ENCODE data around the gene N4BP2.
A peak's percentile ranks its signal among the peaks of the same experiment; 100 is the strongest.

The N4BP2 gene

GRCh38 chr4:40194602-40195161 is 138.0 kb downstream of the N4BP2 start:
- DNase-seq, result peak in 1 of 2 experiments; percentile 20

GRCh38 chr4:40195182-40196177 is 138.8 kb downstream of the N4BP2 start:
- DNase-seq, result no peak

DNA sequence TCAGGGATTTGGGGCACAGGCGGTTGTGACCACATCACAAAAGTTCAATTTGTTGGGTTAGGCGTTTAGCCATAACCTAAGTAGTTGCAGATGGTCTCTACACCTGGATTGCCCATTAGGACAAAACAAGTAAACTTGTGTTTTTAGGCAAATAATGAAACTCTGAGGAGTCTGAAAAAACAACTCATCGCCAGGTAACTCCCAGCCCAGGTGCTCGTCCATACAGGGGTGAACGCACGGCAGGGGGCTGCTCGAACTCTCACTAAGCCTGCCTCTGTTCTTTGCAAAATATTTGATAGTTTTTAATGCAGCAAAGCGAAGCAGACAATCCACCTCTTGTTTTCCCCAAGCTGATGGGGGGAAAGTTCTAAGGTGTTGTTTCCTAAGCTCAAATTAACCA is 139.6 kb downstream of the N4BP2 start:
- no peak for DNase-seq

- DNase-seq, result peak; percentile 69 to 72
Measured at GRCh38 chr4:40196724-40197281, 140.2 kb downstream of the N4BP2 start, which contains the start of gene RHOH. Gene RHOH, plus strand, starts transcription at chr4:40197031. Its CDS starts 46,356 bp downstream, at chr4:40243387.

GRCh38 chr4:40197879-40198689 is 141.4 kb downstream of the N4BP2 start:
- DNase-seq, result peak in 1 of 2 experiments; percentile 21

DNA sequence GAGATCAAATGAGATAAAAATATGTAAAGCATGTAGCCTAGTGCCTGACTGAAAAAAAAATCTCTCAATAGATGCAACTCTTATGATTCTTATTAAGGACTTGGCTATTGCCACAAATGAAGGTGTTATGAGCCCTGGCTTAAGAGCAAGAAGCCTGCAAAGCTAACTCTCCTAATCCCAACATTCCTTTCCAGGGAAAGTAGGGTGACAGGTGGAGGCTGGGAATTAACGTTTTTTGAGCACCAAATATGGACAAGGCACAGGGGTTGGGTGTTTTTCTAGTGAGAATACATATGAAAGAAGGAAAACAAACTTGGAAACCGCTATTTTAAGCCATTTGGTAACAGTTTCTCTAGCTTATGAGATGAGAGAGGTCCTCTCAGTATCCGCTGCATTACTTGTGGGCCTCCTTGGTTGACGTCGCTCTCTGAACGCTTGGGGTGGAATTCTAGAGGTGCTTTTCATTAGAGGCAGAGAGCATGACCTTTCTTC is 142.6 kb downstream of the N4BP2 start:
- DNase-seq, result no peak

- DNase-seq, result peak; percentile 48 to 57
Measured at GRCh38 chr4:40199999-40200874, 143.6 kb downstream of the N4BP2 start.

GRCh38 chr4:40200875-40201801 is 144.5 kb downstream of the N4BP2 start:
- no peak for DNase-seq

DNA sequence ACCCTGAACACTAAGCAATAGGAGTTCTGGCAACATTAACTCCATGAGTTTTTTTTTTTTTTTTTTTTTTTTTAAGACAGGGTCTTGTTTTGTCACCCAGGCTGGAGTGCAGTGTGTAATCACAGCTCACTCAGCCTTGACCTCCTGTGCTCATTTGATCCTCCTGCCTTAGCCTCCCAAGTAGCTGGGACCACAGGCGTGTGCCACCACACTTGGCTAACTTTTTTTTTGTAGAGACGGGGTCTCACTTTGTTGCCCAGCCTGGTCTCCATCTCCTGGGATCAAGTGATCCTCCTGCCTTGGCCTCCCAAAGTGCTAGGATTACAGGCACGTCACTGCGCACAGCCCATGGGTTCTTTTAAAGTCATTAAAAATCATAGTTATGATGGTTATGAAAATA is 145.2 kb downstream of the N4BP2 start:
- no peak for DNase-seq

- DNase-seq, result no peak
Measured at GRCh38 chr4:40202474-40202873, 145.8 kb downstream of the N4BP2 start.

DNA sequence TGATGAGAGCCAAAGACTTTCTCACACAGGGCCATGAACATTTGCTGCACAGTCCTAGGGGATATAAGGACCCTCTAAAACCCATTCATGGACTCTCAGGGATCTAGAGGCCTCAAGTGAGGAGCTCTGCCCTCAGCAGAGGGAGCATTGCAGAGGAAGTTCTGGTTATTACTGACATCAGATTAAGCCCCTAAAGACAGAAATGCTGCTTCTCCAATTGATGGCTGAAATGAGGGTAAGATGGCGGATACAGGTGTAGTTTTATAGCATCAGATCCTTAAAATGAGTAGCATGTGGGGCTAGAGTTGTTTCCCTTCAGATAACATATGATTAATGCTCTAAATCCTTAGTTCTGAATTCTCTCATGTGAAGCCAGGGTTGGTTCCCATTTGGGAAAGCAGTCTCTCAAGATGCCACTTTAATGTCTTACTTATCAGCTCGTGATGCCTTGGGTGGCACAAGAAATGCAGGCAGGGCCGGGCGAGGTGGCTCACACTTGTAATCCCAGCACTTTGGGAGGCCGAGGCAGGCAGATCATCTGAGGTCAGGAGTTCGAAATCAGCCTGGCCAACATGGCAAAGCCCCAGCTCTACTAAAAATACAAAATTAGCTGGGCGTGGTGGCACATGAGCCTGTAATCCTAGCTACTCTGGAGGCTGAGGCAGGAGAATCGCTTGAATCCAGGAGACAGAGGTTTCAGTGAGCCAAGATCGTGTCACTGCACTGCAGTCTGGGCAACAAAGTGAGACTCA is 148.0 kb downstream of the N4BP2 start:
- no peak for DNase-seq

DNA sequence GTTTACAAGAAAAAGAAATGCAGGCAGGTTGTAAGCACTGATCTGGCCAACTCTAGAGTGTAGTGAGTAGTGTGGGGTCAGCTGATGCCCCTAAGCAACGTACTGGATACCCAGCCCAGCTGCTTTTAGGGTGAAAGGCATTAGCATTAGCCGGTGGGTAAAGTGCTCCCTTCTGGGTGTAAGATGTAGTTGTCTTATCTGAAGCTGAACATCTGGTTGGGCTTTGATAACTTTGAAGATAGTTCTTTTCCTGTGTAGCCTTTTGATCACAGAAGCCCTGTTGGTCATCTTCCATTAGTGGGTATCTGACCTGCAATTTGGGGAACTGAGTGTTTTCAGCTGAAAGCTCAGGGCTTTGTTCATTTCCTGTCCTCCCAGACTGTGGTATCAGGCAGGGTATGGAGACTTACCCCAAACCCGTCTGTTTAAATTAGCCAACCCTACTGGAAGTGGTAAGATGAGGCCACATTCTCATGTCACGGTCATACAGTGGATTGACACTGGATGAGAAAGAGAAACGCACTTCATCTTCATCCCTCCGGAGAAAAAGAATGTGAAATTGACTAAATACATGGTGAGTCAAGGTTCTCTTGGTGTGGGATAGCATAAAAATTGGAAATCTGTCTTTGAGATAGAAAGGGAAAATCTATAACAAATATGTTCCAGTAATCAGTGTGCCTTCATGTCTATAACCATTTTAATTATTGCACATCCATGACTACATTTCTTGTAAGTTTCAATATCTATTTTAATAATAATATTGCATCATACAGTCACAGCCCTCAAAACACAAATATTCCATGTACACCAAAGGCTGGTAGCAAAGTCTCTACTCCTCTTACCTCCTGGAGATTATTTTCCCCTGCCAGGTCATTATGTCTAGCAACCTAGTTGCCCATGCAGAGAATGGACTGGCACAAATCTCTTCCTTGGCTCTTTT is 148.9 kb downstream of the N4BP2 start:
- no peak for DNase-seq

- no peak for DNase-seq
Measured at GRCh38 chr4:40206426-40206825, 149.8 kb downstream of the N4BP2 start.
